GM23338 (cell line): ENCODE measurements around the gene SYT17. TPM values are rescaled to one million over a fixed set of nuclear protein-coding genes. Genes with fewer than 3 reads are reported as not detected.

Source experiments
- ATAC-seq: fragments of 200-7000 bp; cut with Tn5 transposase; 3 replicates; pipeline ENCODE4 v1.9.1; 2020
- DNase-seq: peaks from one replicate; pipeline ENCODE4 v3.0.0-alpha.2; 2015; ENCODE audit warnings: low spot score
- H2AFZ ChIP-seq: fragments of 200-600 bp; sonication (generic); 2 replicates; pipeline ENCODE4 v1.8.0; 2016; ENCODE audit warnings: antibody characterized with exemption, mild to moderate bottlenecking, moderate library complexity
- H3F3A ChIP-seq: fragments of 200-600 bp; sonication (generic); replicated peaks from 2 replicates; pipeline ENCODE4 v1.8.0; 2017; ENCODE audit warnings: antibody characterized with exemption, mixed run types, low read depth
- H3K27ac ChIP-seq: fragments of 200-600 bp; sonication (generic); 2 replicates; pipeline ENCODE4 v1.6.1; 2016; ENCODE audit warnings: low read depth
- H3K27me3 ChIP-seq: fragments of 200-600 bp; sonication (generic); 2 replicates; pipeline ENCODE4 v1.8.0; 2016; ENCODE audit warnings: mild to moderate bottlenecking, mixed run types, moderate library complexity; ENCODE audit not compliant: insufficient read depth
- H3K36me3 ChIP-seq: fragments of 200-600 bp; sonication (generic); 2 replicates; pipeline ENCODE4 v1.8.0; 2016; ENCODE audit warnings: mild to moderate bottlenecking; ENCODE audit not compliant: insufficient read depth
- H3K4me1 ChIP-seq: fragments of 200-600 bp; sonication (generic); 2 replicates; pipeline ENCODE4 v1.8.0; 2016; ENCODE audit warnings: mild to moderate bottlenecking, moderate library complexity; ENCODE audit not compliant: insufficient read depth
- H3K4me2 ChIP-seq: fragments of 200-600 bp; sonication (generic); 2 replicates; pipeline ENCODE4 v1.7.1; 2017; ENCODE audit warnings: mixed run types
- H3K4me3 ChIP-seq: fragments of 200-600 bp; sonication (generic); 2 replicates; pipeline ENCODE4 v1.6.1; 2016; ENCODE audit warnings: mixed run types
- H3K79me2 ChIP-seq: fragments of 200-600 bp; sonication (generic); replicated peaks from 2 replicates; pipeline ENCODE4 v1.8.0; 2017; ENCODE audit warnings: mild to moderate bottlenecking; ENCODE audit not compliant: insufficient read depth
- H3K9me2 ChIP-seq: fragments of 200-600 bp; sonication (generic); 2 replicates; pipeline ENCODE4 v1.8.0; 2017; ENCODE audit not compliant: insufficient read depth
- H4K20me1 ChIP-seq: fragments of 200-600 bp; sonication (generic); replicated peaks from 2 replicates; pipeline ENCODE4 v1.8.0; 2017; ENCODE audit warnings: mild to moderate bottlenecking; ENCODE audit not compliant: insufficient read depth
- H3K27ac Mint-ChIP-seq: 2 replicates; pipeline ENCODE4 v1.8.0; 2020; ENCODE audit warnings: inconsistent platforms, mild to moderate bottlenecking, moderate library complexity, mixed read lengths
- H3K27me3 Mint-ChIP-seq: 3 replicates; pipeline ENCODE4 v1.8.0; 2022; ENCODE audit warnings: low read depth, mild to moderate bottlenecking, moderate library complexity, mixed read lengths, inconsistent platforms; ENCODE audit not compliant: insufficient read depth, poor library complexity
- H3K36me3 Mint-ChIP-seq: 3 replicates; pipeline ENCODE4 v1.8.0; 2021; ENCODE audit warnings: low read depth, mild to moderate bottlenecking, inconsistent platforms, moderate library complexity, mixed read lengths
- H3K4me1 Mint-ChIP-seq: 3 replicates; pipeline ENCODE4 v1.8.0; 2020; ENCODE audit warnings: mild to moderate bottlenecking, inconsistent platforms, mixed read lengths
- H3K4me3 Mint-ChIP-seq: 3 replicates; pipeline ENCODE4 v1.8.0; 2021; ENCODE audit warnings: moderate library complexity, mild to moderate bottlenecking, inconsistent platforms, mixed read lengths
- H3K9me3 Mint-ChIP-seq: 3 replicates; pipeline ENCODE4 v1.8.0; 2020; ENCODE audit warnings: moderate library complexity, mild to moderate bottlenecking, inconsistent platforms, mixed read lengths
- CREB1 ChIP-seq: fragments of 250-450 bp; sonication (Bioruptor Pico); IDR thresholded peaks from 2 replicates; pipeline ENCODE4 v1.5.0; 2020; ENCODE audit warnings: low read depth, mild to moderate bottlenecking, moderate library complexity
- EZH2 ChIP-seq: fragments of 200-600 bp; sonication (generic); IDR thresholded peaks from one replicate; pipeline ENCODE4 v1.8.0; 2017; ENCODE audit warnings: antibody characterized with exemption, mild to moderate bottlenecking, low read depth; ENCODE audit not compliant: unreplicated experiment
- JUNB ChIP-seq: IDR thresholded peaks from one replicate; pipeline ENCODE4 v1.6.1; 2016; ENCODE audit warnings: antibody characterized with exemption; ENCODE audit not compliant: unreplicated experiment
- NANOG ChIP-seq: IDR thresholded peaks from 2 replicates; pipeline ENCODE4 v1.6.1; 2016; ENCODE audit warnings: antibody characterized with exemption, borderline replicate concordance
- POLR2AphosphoS5 ChIP-seq: IDR thresholded peaks from 2 replicates; pipeline ENCODE4 v1.6.1; 2016; ENCODE audit warnings: antibody characterized with exemption, low read depth
- STAT1 ChIP-seq: IDR thresholded peaks from one replicate; pipeline ENCODE4 v1.6.1; 2016; ENCODE audit warnings: antibody characterized with exemption; ENCODE audit not compliant: unreplicated experiment
- ZNF331 ChIP-seq: fragments of 250-450 bp; sonication (Bioruptor Pico); IDR thresholded peaks from 2 replicates; pipeline ENCODE4 v1.5.0; 2020; ENCODE audit warnings: low read depth, mild to moderate bottlenecking, moderate library complexity
- polyA plus RNA-seq: library from polyadenylated mRNA; unstranded; fragments of >200 nt; fragmentation: Nextera tagmentation; extraction: Ambion mirVana; gene quantifications from 2 replicates; pipeline ENCODE4 v1.2.1, GENCODE V29; 2016
- total RNA-seq: library from RNA; depleted of rRNA; stranded (reverse); fragments of >200 nt; shearing (Covaris generic); gene quantifications from 2 replicates; pipeline ENCODE4 v1.2.3, GENCODE V29; 2014
- TF ChIP-seq, protein P1 (sequence below): fragments of 250-450 bp; sonication (Bioruptor Pico); IDR thresholded peaks from 2 replicates; pipeline ENCODE4 v1.5.0; 2020; ENCODE audit warnings: mild to moderate bottlenecking, moderate library complexity
- TF ChIP-seq, protein P2 (sequence below), 2 experiments: fragments of 200-600 bp in 1 of 2; sonication (generic) in 1 of 2; conservative IDR thresholded peaks; 2 replicates each; pipeline versions ENCODE4 v1.5.1 to v1.6.1; 2016 to 2017; ENCODE audit warnings: antibody characterized with exemption in 2 of 2, low read depth in 2 of 2, mild to moderate bottlenecking in 2 of 2, moderate library complexity in 1 of 2

Gene SYT17
- total and polyA plus RNA-seq, 2 experiments from 2014 or later = 5.3 to 9.5 TPM

DNA sequence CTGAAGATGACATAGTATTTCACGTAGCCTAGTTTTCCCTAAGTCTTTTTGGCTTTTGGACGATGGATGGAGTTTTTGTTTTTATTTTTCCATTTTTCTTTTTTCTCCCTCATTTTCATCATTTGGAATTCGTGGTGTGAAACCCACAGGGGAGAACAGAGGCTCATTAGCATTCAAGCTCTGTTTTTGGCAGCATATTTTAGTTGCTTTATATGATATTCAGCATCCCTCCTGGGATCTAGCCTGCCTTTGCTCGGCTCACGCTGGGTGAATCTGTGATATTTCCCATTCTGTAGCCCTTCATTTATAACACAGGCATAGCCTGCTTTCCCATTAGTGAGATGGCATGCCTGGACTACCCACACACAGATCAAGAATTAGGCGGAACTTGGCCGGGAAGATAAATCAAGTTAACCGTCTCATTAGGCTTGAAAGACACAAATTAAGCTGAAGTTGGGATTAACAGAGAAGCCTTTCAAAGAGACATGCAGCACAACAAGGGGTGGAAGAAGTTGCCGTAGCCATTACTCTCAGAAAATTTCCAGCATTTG, 97.4 kb downstream of the SYT17 start:
- TF ChIP-seq JUNB (no peak), NANOG (no peak), EZH2 (no peak), POLR2AphosphoS5 (no peak), ZNF331 (CRISPR knock-in tag) (no peak), CREB1 (CRISPR knock-in tag) (no peak), STAT1 (no peak)
- TF ChIP-seq, protein P1, sequence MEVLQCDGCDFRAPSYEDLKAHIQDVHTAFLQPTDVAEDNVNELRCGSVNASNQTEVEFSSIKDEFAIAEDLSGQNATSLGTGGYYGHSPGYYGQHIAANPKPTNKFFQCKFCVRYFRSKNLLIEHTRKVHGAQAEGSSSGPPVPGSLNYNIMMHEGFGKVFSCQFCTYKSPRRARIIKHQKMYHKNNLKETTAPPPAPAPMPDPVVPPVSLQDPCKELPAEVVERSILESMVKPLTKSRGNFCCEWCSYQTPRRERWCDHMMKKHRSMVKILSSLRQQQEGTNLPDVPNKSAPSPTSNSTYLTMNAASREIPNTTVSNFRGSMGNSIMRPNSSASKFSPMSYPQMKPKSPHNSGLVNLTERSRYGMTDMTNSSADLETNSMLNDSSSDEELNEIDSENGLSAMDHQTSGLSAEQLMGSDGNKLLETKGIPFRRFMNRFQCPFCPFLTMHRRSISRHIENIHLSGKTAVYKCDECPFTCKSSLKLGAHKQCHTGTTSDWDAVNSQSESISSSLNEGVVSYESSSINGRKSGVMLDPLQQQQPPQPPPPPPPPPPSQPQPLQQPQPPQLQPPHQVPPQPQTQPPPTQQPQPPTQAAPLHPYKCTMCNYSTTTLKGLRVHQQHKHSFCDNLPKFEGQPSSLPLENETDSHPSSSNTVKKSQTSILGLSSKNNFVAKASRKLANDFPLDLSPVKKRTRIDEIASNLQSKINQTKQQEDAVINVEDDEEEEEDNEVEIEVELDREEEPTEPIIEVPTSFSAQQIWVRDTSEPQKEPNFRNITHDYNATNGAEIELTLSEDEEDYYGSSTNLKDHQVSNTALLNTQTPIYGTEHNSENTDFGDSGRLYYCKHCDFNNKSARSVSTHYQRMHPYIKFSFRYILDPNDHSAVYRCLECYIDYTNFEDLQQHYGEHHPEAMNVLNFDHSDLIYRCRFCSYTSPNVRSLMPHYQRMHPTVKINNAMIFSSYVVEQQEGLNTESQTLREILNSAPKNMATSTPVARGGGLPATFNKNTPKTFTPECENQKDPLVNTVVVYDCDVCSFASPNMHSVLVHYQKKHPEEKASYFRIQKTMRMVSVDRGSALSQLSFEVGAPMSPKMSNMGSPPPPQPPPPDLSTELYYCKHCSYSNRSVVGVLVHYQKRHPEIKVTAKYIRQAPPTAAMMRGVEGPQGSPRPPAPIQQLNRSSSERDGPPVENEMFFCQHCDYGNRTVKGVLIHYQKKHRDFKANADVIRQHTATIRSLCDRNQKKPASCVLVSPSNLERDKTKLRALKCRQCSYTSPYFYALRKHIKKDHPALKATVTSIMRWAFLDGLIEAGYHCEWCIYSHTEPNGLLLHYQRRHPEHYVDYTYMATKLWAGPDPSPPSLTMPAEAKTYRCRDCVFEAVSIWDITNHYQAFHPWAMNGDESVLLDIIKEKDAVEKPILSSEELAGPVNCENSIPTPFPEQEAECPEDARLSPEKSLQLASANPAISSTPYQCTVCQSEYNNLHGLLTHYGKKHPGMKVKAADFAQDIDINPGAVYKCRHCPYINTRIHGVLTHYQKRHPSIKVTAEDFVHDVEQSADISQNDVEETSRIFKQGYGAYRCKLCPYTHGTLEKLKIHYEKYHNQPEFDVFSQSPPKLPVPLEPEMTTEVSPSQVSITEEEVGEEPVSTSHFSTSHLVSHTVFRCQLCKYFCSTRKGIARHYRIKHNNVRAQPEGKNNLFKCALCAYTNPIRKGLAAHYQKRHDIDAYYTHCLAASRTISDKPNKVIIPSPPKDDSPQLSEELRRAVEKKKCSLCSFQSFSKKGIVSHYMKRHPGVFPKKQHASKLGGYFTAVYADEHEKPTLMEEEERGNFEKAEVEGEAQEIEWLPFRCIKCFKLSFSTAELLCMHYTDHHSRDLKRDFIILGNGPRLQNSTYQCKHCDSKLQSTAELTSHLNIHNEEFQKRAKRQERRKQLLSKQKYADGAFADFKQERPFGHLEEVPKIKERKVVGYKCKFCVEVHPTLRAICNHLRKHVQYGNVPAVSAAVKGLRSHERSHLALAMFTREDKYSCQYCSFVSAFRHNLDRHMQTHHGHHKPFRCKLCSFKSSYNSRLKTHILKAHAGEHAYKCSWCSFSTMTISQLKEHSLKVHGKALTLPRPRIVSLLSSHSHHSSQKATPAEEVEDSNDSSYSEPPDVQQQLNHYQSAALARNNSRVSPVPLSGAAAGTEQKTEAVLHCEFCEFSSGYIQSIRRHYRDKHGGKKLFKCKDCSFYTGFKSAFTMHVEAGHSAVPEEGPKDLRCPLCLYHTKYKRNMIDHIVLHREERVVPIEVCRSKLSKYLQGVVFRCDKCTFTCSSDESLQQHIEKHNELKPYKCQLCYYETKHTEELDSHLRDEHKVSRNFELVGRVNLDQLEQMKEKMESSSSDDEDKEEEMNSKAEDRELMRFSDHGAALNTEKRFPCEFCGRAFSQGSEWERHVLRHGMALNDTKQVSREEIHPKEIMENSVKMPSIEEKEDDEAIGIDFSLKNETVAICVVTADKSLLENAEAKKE = no peak
- TF ChIP-seq, protein P2, sequence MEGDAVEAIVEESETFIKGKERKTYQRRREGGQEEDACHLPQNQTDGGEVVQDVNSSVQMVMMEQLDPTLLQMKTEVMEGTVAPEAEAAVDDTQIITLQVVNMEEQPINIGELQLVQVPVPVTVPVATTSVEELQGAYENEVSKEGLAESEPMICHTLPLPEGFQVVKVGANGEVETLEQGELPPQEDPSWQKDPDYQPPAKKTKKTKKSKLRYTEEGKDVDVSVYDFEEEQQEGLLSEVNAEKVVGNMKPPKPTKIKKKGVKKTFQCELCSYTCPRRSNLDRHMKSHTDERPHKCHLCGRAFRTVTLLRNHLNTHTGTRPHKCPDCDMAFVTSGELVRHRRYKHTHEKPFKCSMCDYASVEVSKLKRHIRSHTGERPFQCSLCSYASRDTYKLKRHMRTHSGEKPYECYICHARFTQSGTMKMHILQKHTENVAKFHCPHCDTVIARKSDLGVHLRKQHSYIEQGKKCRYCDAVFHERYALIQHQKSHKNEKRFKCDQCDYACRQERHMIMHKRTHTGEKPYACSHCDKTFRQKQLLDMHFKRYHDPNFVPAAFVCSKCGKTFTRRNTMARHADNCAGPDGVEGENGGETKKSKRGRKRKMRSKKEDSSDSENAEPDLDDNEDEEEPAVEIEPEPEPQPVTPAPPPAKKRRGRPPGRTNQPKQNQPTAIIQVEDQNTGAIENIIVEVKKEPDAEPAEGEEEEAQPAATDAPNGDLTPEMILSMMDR (conservative IDR thresholded peaks at IDR 0.05; ENCODE audit: low read depth in 2 of 2) = no peak
- no peaks in the 10 kb centered on the region for H3K36me3 ChIP-seq
- Mint-ChIP-seq H3K27ac (no peak overlapping the region), H3K4me1 (no peaks in the 10 kb centered on the region), H3K9me3 (peaks cover 3% of the 10 kb centered on the region; the same call in 2 of the 3 replicates), H3K4me3 (no peak overlapping the region), H3K27me3 (peaks cover 7% of the 10 kb centered on the region), H3K36me3 (peaks cover 8% of the 10 kb centered on the region)
- no peaks in the 10 kb centered on the region for H3K79me2 ChIP-seq
- ATAC-seq (no peak), DNase-seq (no peak)
- H3K4me2 ChIP-seq = no peak overlapping the region
- H2AFZ ChIP-seq = no peak overlapping the region
- no peak overlapping the region for H3K4me3 ChIP-seq
- H3K9me2 ChIP-seq = peaks cover 5% of the 10 kb centered on the region
- H4K20me1 ChIP-seq = no peaks in the 10 kb centered on the region
- H3K27ac ChIP-seq = no peak overlapping the region
- no peaks in the 10 kb centered on the region for H3K4me1 ChIP-seq
- no peaks in the 10 kb centered on the region for H3F3A ChIP-seq
- no peaks in the 10 kb centered on the region for H3K27me3 ChIP-seq
